SIG-M5 (cell line): ENCODE results near the gene HRG.

Source experiments
- DNase-seq: peaks from one replicate; lab custom pipeline; 2025; lab: John Stamatoyannopoulos, UW

HRG gene

GRCh38 chr3:186638259-186638658 lies 27.6 kb upstream of the HRG start:
- no peak for DNase-seq

GRCh38 chr3:186639778-186640472 lies 25.9 kb upstream of the HRG start, which contains the start of gene FETUB:
TSS of gene FETUB (plus strand) at chr3:186640399. CDS start at chr3:186640461, 62 bp downstream.
- no peak for DNase-seq

GRCh38 chr3:186640473-186640818 lies 25.4 kb upstream of the HRG start:
- DNase-seq = no peak

GRCh38 chr3:186640929-186641328 lies 24.9 kb upstream of the HRG start:
- DNase-seq = no peak

- no peak for DNase-seq
Measured at GRCh38 chr3:186642014-186642413, 23.8 kb upstream of the HRG start.

- no peak for DNase-seq
Measured at GRCh38 chr3:186643493-186643892, 22.3 kb upstream of the HRG start.

GRCh38 chr3:186644683-186645082 lies 21.1 kb upstream of the HRG start:
- no peak for DNase-seq

GRCh38 chr3:186646106-186646505 lies 19.7 kb upstream of the HRG start:
- no peak for DNase-seq

- no peak for DNase-seq
Measured at GRCh38 chr3:186646841-186647240, 19.0 kb upstream of the HRG start.

GRCh38 chr3:186648851-186649250 lies 17.0 kb upstream of the HRG start:
- DNase-seq = no peak

GRCh38 chr3:186651678-186652215 lies 14.1 kb upstream of the HRG start:
- no peak for DNase-seq

GRCh38 chr3:186653080-186653707 lies 12.6 kb upstream of the HRG start:
- DNase-seq = no peak

- DNase-seq = no peak
Measured at GRCh38 chr3:186653984-186654383, 11.8 kb upstream of the HRG start.

GRCh38 chr3:186663361-186664118 lies 2.3 kb upstream of the HRG start:
- DNase-seq = no peak

GRCh38 chr3:186664119-186664495 lies 1.7 kb upstream of the HRG start:
- no peak for DNase-seq

GRCh38 chr3:186664506-186664905 lies 1.3 kb upstream of the HRG start:
- DNase-seq = no peak

GRCh38 chr3:186668426-186668825 lies 2.6 kb downstream of the HRG start:
- DNase-seq = no peak

- no peak for DNase-seq
Measured at GRCh38 chr3:186669378-186670084, 3.7 kb downstream of the HRG start.

GRCh38 chr3:186670155-186670554 lies 4.3 kb downstream of the HRG start:
- no peak for DNase-seq

- DNase-seq = no peak
Measured at GRCh38 chr3:186671051-186671450, 5.2 kb downstream of the HRG start.

GRCh38 chr3:186678604-186679003 lies 12.8 kb downstream of the HRG start:
- DNase-seq = no peak

GRCh38 chr3:186679151-186679550 lies 13.3 kb downstream of the HRG start:
- no peak for DNase-seq
